WERI-Rb-1 (cell line): ENCODE measurements around the gene SLFN11.

ENCODE experiments used
- DNase-seq: peaks from one replicate; pipeline ENCODE4 v3.0.0-alpha.2; 2020
- H3K27ac ChIP-seq: fragments of 250-450 bp; sonication (Bioruptor Pico); 2 replicates; pipeline ENCODE4 v1.5.1; 2020; ENCODE audit warnings: mild to moderate bottlenecking, moderate library complexity
- H3K27me3 ChIP-seq: fragments of 250-450 bp; sonication (Bioruptor Pico); 2 replicates; pipeline ENCODE4 v1.5.1; 2021; ENCODE audit warnings: mild to moderate bottlenecking, low read depth, moderate library complexity; ENCODE audit not compliant: insufficient read depth, severe bottlenecking
- H3K36me3 ChIP-seq: fragments of 250-450 bp; sonication (Bioruptor Pico); 2 replicates; pipeline ENCODE4 v1.5.1; 2020; ENCODE audit warnings: mild to moderate bottlenecking, moderate library complexity
- H3K4me3 ChIP-seq: 2 replicates; pipeline ENCODE4 v1.5.1; 2011; ENCODE audit warnings: low read depth, mild to moderate bottlenecking, control low read depth, low read length
- H3K9me3 ChIP-seq: fragments of 250-450 bp; sonication (Bioruptor Pico); 2 replicates; pipeline ENCODE4 v1.5.1; 2021; ENCODE audit warnings: mild to moderate bottlenecking, moderate library complexity; ENCODE audit not compliant: severe bottlenecking
- CTCF ChIP-seq: IDR thresholded peaks from 2 replicates; pipeline ENCODE4 v1.5.1; 2011; ENCODE audit warnings: low read depth, mild to moderate bottlenecking, control low read depth, inconsistent platforms, low read length

The SLFN11 gene

GRCh38 chr17:35372846-35373533 is 431 bp downstream of the SLFN11 start:
- Histone ChIP-seq H3K27me3 (peaks cover 83% of the 10 kb centered on the region), H3K27ac (no peak overlapping the region), H3K4me3 (no peak overlapping the region), H3K36me3 (no peaks in the 10 kb centered on the region), H3K9me3 (peaks cover 5% of the 10 kb centered on the region)
- DNase-seq: no peak
- no peak for TF ChIP-seq CTCF

- H3K27ac ChIP-seq: no peak overlapping the region
- H3K36me3 ChIP-seq: no peaks in the 10 kb centered on the region
- H3K4me3 ChIP-seq: no peak overlapping the region
Measured at GRCh38 chr17:35371934-35372333, 1.5 kb downstream of the SLFN11 start.

GRCh38 chr17:35368081-35368830 is 5.2 kb downstream of the SLFN11 start:
- DNase-seq: no peak
- no peak for TF ChIP-seq CTCF
- Histone ChIP-seq H3K27ac (no peak overlapping the region), H3K4me3 (no peak overlapping the region), H3K36me3 (no peaks in the 10 kb centered on the region), H3K9me3 (peaks cover 5% of the 10 kb centered on the region), H3K27me3 (peaks cover 67% of the 10 kb centered on the region)

More at GRCh38 chr17:35371934-35372333, 1.5 kb downstream of the SLFN11 start:
- DNase-seq: no peak
- peaks cover 5% of the 10 kb centered on the region for H3K9me3 ChIP-seq
- peaks cover 73% of the 10 kb centered on the region for H3K27me3 ChIP-seq
- no peak for TF ChIP-seq CTCF

GRCh38 chr17:35361027-35361426 is 12.4 kb downstream of the SLFN11 start:
- Histone ChIP-seq H3K27me3 (peaks cover 76% of the 10 kb centered on the region), H3K36me3 (no peaks in the 10 kb centered on the region), H3K27ac (no peak overlapping the region), H3K9me3 (no peaks in the 10 kb centered on the region), H3K4me3 (no peak overlapping the region)
- no peak for DNase-seq
- no peak for TF ChIP-seq CTCF

- Histone ChIP-seq H3K36me3 (no peaks in the 10 kb centered on the region), H3K4me3 (no peak overlapping the region), H3K9me3 (no peaks in the 10 kb centered on the region), H3K27me3 (peaks cover 72% of the 10 kb centered on the region), H3K27ac (no peak overlapping the region)
- no peak for TF ChIP-seq CTCF
- DNase-seq: no peak
Measured at GRCh38 chr17:35359398-35359797, 14.0 kb downstream of the SLFN11 start.

- no peaks in the 10 kb centered on the region for H3K9me3 ChIP-seq
- no peak for DNase-seq
- no peak overlapping the region for H3K27ac ChIP-seq
- H3K4me3 ChIP-seq: no peak overlapping the region
- no peaks in the 10 kb centered on the region for H3K36me3 ChIP-seq
- no peak for TF ChIP-seq CTCF
- H3K27me3 ChIP-seq: peaks cover 72% of the 10 kb centered on the region
Measured at GRCh38 chr17:35352284-35352683, 21.1 kb downstream of the SLFN11 start.
